BJ (cell line): ENCODE data around the gene ARSJ. TPM values are rescaled to one million over a fixed set of nuclear protein-coding genes. Genes with fewer than 3 reads are reported as not detected.

Experiments used
- CTCF ChIA-PET: fragments of 350-600 bp; formaldehyde crosslinking; extraction: SDS; loops from one replicate; lab custom pipeline; 2021; ENCODE audit warnings: antibody characterized with exemption, inconsistent platforms; lab: Yijun Ruan, JAX
- POLR2A ChIA-PET: fragments of 300-600 bp; sonication (Branson Sonifier 250); formaldehyde crosslinking; extraction: SDS; loops from one replicate; lab custom pipeline; 2021; ENCODE audit warnings: antibody characterized with exemption; lab: Charles Lee
- DNase-seq: peaks from one replicate; pipeline ENCODE4 v3.0.0-alpha.2; 2011; ENCODE audit warnings: low read depth
- H3K27me3 ChIP-seq: 2 replicates; pipeline ENCODE4 v1.6.0; 2011; ENCODE audit warnings: low read length; ENCODE audit not compliant: control insufficient read depth, insufficient read depth
- H3K36me3 ChIP-seq: 2 replicates; pipeline ENCODE4 v1.5.1; 2011; ENCODE audit warnings: low read length; ENCODE audit not compliant: control insufficient read depth, insufficient read depth
- H3K4me3 ChIP-seq: 2 replicates; pipeline ENCODE4 v1.5.1; 2011; ENCODE audit warnings: low read depth, mild to moderate bottlenecking, control low read depth, low read length
- CTCF ChIP-seq: IDR thresholded peaks from 2 replicates; pipeline ENCODE4 v1.5.1; 2011; ENCODE audit warnings: low read depth, mild to moderate bottlenecking, control low read depth, inconsistent platforms, low read length, moderate library complexity; ENCODE audit not compliant: insufficient read depth
- polyA plus RNA-seq: library from polyadenylated mRNA; depleted of rRNA; stranded (reverse); fragments of >200 nt; gene quantifications from 2 replicates; pipeline ENCODE4 v1.2.3, GENCODE V29; 2011

The ARSJ gene
- polyA plus RNA-seq, 1 experiment, result 18.4 TPM

- Histone ChIP-seq H3K27me3 (no peaks in the 10 kb centered on the region), H3K36me3 (no peaks in the 10 kb centered on the region), H3K4me3 (no peak overlapping the region)
- CTCF ChIA-PET, result interaction anchor here (1.5 kb wide), 1 partner anchor 9 kb away, joined by 4 read pairs; no protein-coding TSS in a partner anchor
- POLR2A ChIA-PET, result interaction anchor here (0.7 kb wide), 1 partner anchor 372 kb away, joined by 4 read pairs; no protein-coding TSS in a partner anchor
- DNase-seq, result no peak
- no peak for TF ChIP-seq CTCF
These were observed 59.8 kb downstream of the ARSJ start for GRCh38 chr4:113919611-113920010.

DNA sequence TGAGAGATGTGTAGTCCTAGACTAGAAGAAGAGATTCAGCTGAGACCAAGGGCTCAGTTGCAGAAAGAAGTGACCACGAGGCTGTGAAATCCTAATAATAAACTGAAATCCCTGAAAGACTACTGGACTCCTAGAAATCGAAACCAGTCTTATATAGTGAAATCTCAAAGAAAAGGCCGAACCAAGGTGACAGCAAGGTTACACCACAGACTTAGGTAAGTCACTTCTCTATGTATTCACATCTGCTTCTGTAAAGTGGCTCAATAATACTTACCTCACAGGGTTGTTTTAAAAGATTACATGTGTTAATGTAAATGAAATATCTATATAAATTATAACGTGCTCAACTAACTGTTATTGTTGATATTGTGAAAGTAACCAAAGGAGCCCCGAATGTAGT is 60.3 kb downstream of the ARSJ start:
- CTCF ChIA-PET, result no interaction called here
- DNase-seq, result no peak
- H3K27me3 ChIP-seq, result no peaks in the 10 kb centered on the region
- no peak for TF ChIP-seq CTCF
- no peaks in the 10 kb centered on the region for H3K36me3 ChIP-seq
- H3K4me3 ChIP-seq, result no peak overlapping the region
- POLR2A ChIA-PET, result no interaction called here

DNA sequence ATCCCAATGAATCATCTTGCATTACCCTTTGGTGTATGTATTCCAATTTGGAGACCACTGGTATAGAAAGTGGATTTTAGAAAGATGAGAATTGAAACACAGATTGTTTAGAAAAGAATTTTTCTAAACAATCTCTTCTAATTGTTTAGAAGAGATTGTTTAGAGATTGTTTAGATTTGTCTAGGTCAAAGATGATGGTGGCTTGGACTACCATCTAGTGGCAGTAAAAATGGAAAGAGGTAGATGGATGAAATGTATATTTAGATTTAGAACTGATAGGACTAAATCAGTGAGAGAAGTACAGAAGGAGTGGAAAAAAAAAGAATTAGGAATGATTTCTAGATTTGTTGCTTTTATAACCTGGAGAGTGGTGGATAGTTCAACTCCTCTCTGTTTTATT is 70.6 kb downstream of the ARSJ start:
- H3K36me3 ChIP-seq, result no peaks in the 10 kb centered on the region
- ChIA-PET POLR2A (no interaction called here), CTCF (no interaction called here)
- H3K4me3 ChIP-seq, result no peak overlapping the region
- DNase-seq, result no peak
- no peak for TF ChIP-seq CTCF
- no peaks in the 10 kb centered on the region for H3K27me3 ChIP-seq

DNA sequence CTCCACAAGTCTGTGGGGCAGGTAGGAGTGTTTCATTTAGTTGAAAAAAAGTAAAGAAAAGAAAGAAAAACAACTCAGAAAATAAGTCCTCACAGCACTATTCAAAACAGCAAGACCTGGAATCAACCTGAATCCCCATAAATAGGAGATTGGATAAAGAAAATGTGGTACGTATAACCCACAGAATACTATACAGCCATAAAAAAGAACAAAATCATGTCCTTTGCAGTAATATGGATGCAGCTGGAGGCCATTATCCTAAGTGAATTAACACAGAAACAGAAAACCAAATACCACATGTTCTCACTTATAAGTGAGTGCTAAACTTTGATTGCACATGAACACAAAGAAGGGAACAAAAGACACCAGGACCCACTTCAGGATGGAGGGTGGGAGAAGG is 71.9 kb downstream of the ARSJ start:
- no peak for TF ChIP-seq CTCF
- H3K36me3 ChIP-seq, result peaks cover 2% of the 10 kb centered on the region
- H3K27me3 ChIP-seq, result no peaks in the 10 kb centered on the region
- ChIA-PET CTCF (no interaction called here), POLR2A (no interaction called here)
- H3K4me3 ChIP-seq, result no peak overlapping the region
- DNase-seq, result no peak

GRCh38 chr4:113905301-113905700 is 74.1 kb downstream of the ARSJ start:
- no peak for TF ChIP-seq CTCF
- H3K4me3 ChIP-seq, result no peak overlapping the region
- POLR2A ChIA-PET, result no interaction called here
- DNase-seq, result no peak
- CTCF ChIA-PET, result no interaction called here
- H3K27me3 ChIP-seq, result no peaks in the 10 kb centered on the region
- H3K36me3 ChIP-seq, result peaks cover 7% of the 10 kb centered on the region
